ENCODE measurements around the gene GNAQ.

GRCh38 chr9:78070521-78070920 is 38.9 kb upstream of the GNAQ start:
- TF ChIP-seq SMC3 (IDR thresholded peaks at IDR 0.05; ENCODE audit: low read depth, low read length) (no peak), CTCF (IDR thresholded peaks at IDR 0.05) (no peak), GABPA (IDR thresholded peaks at IDR 0.05; ENCODE audit: low read depth) (no peak), EP300 (IDR thresholded peaks at IDR 0.05; ENCODE audit: borderline replicate concordance in 1 of 2, low read depth in 1 of 2, low read length in 1 of 2) (no peak), PBX3 (IDR thresholded peaks at IDR 0.05) (no peak), FOXM1 (IDR thresholded peaks at IDR 0.05; ENCODE audit: low read depth) (no peak), ELF1 (IDR thresholded peaks at IDR 0.05) (no peak), USF2 (IDR thresholded peaks at IDR 0.05; ENCODE audit: borderline replicate concordance, low read depth, low read length) (no peak), RAD21 (IDR thresholded peaks at IDR 0.05; ENCODE audit: low read length) (no peak)

Measured in SK-N-SH (cell line).